NCI-H2227 (cell line): ENCODE data around the gene COASY.

Experiments
- DNase-seq: peaks from one replicate; lab custom pipeline; 2025; ENCODE audit not compliant: unreplicated experiment; lab: John Stamatoyannopoulos, UW

Gene COASY

GRCh38 chr17:42561897-42562387 is at the start of gene COASY:
Gene COASY, plus strand, starts transcription at chr17:42562148. Its CDS starts 475 bp downstream, at chr17:42562623.
- peak; percentile 99 for DNase-seq

- DNase-seq: no peak
Measured at GRCh38 chr17:42512246-42512645, 49.7 kb upstream of the COASY start.

GRCh38 chr17:42512733-42513251 is 49.2 kb upstream of the COASY start:
- DNase-seq: no peak

- no peak for DNase-seq
Measured at GRCh38 chr17:42513686-42514085, 48.3 kb upstream of the COASY start.

- DNase-seq: no peak
Measured at GRCh38 chr17:42514279-42514678, 47.7 kb upstream of the COASY start.

- DNase-seq: no peak
Measured at GRCh38 chr17:42514867-42515266, 47.1 kb upstream of the COASY start.

GRCh38 chr17:42517516-42517915 is 44.4 kb upstream of the COASY start:
- peak; percentile 84 for DNase-seq

- no peak for DNase-seq
Measured at GRCh38 chr17:42518046-42518754, 43.7 kb upstream of the COASY start.

GRCh38 chr17:42518755-42519545 is 43.0 kb upstream of the COASY start:
- DNase-seq: no peak

GRCh38 chr17:42519546-42520491 is 42.1 kb upstream of the COASY start:
- no peak for DNase-seq

GRCh38 chr17:42520540-42520951 is 41.4 kb upstream of the COASY start:
- no peak for DNase-seq

GRCh38 chr17:42521036-42521435 is 40.9 kb upstream of the COASY start:
- DNase-seq: no peak

- DNase-seq: no peak
Measured at GRCh38 chr17:42521666-42522262, 40.2 kb upstream of the COASY start.

GRCh38 chr17:42522263-42522790 is 39.6 kb upstream of the COASY start:
- no peak for DNase-seq

- DNase-seq: no peak
Measured at GRCh38 chr17:42522798-42523278, 39.1 kb upstream of the COASY start.

- DNase-seq: no peak
Measured at GRCh38 chr17:42525221-42525620, 36.7 kb upstream of the COASY start.

GRCh38 chr17:42526031-42526444 is 35.9 kb upstream of the COASY start:
- DNase-seq: no peak

GRCh38 chr17:42527932-42528331 is 34.0 kb upstream of the COASY start:
- no peak for DNase-seq

GRCh38 chr17:42529061-42529460 is 32.9 kb upstream of the COASY start:
- no peak for DNase-seq

GRCh38 chr17:42530952-42531454 is 30.9 kb upstream of the COASY start:
- DNase-seq: no peak
